Fibroblast of peridontal ligament (primary cell): ENCODE results near the gene HSPA1L.

Experiments used
- DNase-seq: peaks from one replicate; pipeline ENCODE4 v3.0.0-alpha.2; 2010; ENCODE audit errors: extremely low read depth

HSPA1L gene

GRCh38 chr6:31764198-31764597 lies 50.9 kb downstream of the HSPA1L start:
- no peak for DNase-seq

DNA sequence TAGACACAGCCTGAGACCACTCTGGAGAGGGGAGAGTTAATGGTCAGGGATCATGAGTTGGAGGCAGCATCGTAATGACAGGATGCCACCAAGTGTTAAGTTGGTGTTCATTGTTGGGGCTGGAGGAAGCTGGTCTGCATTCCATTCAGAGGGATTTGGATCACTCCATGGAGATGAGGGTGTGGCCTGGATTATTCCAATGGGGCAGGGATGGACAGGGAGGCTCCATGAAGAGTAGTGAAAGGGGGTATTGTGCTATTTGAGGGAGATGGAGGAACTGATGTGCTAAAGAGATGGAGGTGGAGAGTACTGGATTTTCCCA lies 51.5 kb downstream of the HSPA1L start:
- DNase-seq: peak; percentile 70

DNA sequence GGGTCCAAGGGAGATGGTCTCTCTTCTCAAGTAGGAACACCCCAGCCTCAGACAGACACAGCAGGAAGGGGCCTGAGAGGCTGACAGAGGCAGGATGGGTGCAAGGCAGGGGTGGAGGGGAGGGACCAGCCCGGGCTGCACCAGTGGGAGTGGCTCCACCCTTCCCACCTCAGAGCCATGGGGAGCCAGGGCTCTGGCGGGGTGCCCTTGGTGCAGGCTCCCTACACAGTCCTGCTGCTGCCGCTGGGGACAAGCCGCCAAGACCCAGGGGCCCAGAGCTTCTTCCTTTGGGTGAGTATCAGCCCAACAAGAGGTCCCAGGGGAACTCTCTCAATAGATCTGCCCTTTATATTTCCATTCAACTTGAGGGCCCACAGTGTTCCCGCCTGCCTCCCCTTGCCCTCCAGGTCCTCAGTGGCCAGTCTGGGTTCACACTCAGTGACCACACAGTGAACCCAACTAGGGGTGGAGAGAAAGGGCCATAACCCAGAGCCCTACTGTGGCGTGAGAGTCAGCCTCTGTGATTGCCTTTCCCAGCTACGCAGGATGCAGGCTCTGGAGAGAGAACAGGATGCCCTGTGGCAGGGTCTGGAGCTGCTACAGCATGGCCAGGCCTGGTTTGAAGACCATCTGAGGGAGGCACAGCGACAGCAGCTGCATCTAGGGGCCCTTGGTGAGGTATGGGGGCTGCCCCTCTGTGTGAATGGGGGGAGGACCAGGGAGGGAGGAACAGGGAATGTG lies 52.0 kb downstream of the HSPA1L start:
- DNase-seq: no peak

DNA sequence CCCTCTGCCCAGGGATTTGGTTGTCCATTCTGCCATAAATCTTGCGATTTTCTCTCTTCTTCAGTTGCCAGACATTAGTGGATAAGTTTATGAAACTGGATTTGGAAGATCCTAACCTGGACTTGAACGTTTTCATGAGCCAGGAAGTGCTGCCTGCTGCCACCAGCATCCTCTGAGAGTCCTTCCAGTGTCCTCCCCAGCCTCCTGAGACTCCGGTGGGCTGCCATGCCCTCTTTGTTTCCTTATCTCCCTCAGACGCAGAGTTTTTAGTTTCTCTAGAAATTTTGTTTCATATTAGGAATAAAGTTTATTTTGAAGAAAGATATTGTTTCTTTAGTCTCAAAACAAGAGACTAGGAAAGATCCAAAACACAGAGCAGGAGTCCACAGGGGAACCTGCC lies 52.7 kb downstream of the HSPA1L start, which contains the start of gene SAPCD1:
Gene SAPCD1 (plus strand): TSS at position 301 of the 400 bp plus-strand sequence. CDS start 399 bp downstream, outside the sequence.
- no peak for DNase-seq

DNA sequence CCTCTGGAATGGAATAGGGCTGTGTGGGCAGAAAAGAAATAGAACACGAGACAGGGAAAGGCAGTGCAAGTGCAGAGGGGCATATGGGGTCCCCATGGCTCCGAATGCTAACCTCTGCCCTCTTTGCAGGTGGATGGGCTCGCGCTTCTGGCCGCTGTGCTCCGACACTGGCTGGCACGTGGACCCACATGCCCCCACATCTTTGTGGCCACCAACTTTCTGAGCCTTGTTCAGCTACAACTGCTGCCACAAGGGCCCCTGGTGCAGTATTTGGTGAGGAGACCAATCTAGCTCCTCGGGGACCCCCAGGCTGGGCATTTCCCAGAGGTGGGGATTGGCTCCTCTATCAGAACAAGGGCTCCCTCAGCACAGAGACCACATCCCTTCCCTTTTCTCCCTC lies 53.7 kb downstream of the HSPA1L start:
- no peak for DNase-seq

DNA sequence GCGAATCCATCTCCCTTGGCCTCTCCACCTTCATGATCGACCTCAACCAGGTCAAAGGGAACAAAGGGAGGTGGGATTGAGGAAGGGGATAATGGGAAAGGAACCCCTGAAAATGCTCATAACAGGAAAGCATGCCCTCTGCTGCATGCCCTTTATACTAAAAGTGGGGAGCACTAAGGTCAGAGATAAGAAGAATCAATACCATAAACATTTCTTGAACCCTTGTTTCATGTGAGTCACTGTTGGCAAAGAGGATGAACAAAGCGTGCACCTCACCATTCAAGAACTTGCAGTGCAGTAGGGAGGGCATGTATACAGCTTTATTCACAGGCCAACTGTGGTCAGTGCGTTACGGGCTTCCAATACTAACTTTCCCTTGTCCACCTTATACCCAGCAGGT lies 54.3 kb downstream of the HSPA1L start:
- DNase-seq: no peak
